SU-DHL-6 (cell line): Measurements from ENCODE around the gene CHL1.

Experiments
- CTCF ChIP-seq: fragments of 200-600 bp; sonication (generic); IDR thresholded peaks from one replicate; pipeline ENCODE4 v1.5.1; 2017; ENCODE audit warnings: antibody characterized with exemption, mild to moderate bottlenecking, low read length, moderate library complexity; ENCODE audit not compliant: insufficient read depth, poor library complexity, severe bottlenecking
- EZH2phosphoT487 ChIP-seq: fragments of 200-600 bp; sonication (generic), shearing (Covaris generic); conservative IDR thresholded peaks from 2 replicates; pipeline ENCODE4 v1.6.1; 2018; ENCODE audit warnings: mild to moderate bottlenecking, antibody characterized with exemption, low read length, moderate library complexity, mixed read lengths

DNA sequence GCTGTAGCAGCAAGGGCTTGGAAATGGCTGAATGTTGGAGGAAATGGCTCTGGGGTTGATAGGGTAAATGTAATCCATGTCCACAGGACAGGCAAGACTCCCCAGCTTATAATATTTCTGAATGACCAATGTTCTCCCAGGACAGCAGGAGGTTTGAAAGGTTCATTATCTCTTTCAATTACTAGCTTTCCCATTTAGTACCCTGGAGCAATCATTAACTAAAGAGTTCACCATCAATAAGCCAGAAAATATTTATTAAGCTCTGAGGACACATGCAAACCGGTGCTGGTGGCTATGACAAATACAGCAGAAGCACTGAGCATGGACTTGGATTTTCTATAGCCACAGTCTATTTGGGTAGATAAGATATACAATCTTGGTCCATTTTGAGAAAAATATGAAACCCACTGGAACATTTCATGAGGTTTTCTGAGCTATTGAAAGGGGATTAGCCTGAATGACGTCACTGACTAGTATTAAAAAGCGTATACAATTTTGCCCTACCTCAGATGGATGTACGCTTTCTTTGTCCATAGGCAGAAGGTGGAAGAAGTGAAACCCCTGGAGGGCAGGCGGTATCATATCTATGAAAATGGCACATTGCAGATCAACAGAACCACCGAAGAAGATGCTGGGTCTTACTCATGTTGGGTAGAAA is 166.2 kb downstream of the CHL1 start:
- TF ChIP-seq CTCF (no peak), EZH2phosphoT487 (no peak)
